ENCODE data around the gene HAUS3. TPM values are rescaled to one million over a fixed set of nuclear protein-coding genes. Genes with fewer than 3 reads are reported as not detected.

The HAUS3 gene
- total RNA-seq, 4 donors from 2014 or later = 16.3 to 22.0 (median 17.3) TPM

- no peak for TF ChIP-seq CTCF (IDR thresholded peaks at IDR 0.05; ENCODE audit: low read depth)
These were observed 14.9 kb upstream of the HAUS3 start for GRCh38 chr4:2256781-2257191.

GRCh38 chr4:2256156-2256731, 14.3 kb upstream of the HAUS3 start:
- no peak for TF ChIP-seq CTCF (IDR thresholded peaks at IDR 0.05; ENCODE audit: low read depth)

DNA sequence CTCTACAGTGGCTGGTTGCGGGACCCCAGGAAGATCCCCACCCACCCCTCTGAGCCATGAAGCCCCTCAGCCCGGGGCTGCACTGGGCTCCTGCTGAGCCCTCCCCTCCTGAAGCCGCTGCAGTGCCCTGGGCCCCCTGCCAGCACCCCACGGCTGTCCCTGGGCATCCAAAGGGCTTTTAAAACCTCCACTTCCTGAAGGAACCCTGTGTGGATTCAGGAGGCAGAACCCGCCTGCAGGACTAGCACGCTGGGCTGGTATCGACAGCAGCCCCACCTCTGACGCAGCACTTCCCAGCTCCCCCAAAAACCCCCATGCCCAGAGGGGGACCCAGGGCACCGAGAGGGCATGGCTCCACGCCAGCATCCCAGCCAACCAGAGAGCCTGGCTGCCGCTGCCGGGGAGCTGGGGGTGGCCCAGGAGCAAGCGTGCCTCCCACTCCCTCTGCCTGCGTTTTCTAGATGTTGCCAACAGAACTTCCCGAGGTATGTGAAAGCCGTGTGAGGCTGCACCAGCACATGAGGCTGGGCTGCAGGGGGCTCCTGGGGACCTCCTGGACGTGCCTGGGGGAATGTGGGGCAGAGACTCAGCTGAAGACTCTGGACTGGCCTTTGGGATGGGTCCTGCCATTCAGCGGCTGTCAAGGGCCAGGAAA, 13.7 kb upstream of the HAUS3 start:
- no peak for TF ChIP-seq CTCF (IDR thresholded peaks at IDR 0.05; ENCODE audit: low read depth)

DNA sequence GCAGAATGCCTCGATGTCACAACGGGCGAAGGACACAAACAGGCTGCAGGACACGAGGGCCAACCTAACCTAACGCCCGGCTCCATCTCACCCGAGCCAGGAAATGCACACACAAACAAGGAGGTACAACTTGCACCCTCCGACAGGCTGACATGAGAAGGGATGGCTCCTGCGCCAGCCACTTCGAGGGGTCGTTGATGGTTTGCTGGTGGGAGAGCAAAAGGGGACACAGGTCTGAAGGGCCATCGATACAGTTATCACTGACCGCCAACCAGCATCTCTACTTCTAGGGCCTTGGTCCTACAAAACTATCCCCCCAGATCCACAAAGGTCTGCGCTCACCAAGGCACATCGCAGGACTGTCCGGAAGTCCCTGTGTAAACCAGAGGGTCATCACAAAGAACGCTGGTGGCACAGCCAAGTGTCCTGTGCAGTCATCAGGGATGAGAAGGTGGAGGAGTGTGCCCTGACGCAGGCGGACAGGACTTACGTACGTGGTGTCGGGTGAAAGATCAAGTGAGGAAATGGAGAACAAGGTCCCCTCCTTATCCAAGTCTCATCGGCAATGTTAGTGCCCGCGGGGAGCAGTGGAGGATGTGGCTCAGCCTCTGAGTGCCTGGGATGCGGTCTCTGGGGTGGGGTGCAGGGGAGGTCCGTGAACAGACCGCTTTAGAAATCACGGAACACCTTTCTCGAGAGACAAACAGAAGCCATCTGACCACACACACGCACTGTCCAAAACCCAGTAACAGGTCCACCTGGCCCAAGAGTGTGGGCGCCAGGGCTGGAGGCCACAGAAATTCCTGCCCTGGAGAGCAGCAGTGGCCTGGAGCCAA, 13.0 kb upstream of the HAUS3 start:
- no peak for TF ChIP-seq CTCF (IDR thresholded peaks at IDR 0.05; ENCODE audit: low read depth)

- TF ChIP-seq CTCF (IDR thresholded peaks at IDR 0.05; ENCODE audit: low read depth) = no peak
These were observed 11.5 kb upstream of the HAUS3 start for GRCh38 chr4:2253160-2254084.

DNA sequence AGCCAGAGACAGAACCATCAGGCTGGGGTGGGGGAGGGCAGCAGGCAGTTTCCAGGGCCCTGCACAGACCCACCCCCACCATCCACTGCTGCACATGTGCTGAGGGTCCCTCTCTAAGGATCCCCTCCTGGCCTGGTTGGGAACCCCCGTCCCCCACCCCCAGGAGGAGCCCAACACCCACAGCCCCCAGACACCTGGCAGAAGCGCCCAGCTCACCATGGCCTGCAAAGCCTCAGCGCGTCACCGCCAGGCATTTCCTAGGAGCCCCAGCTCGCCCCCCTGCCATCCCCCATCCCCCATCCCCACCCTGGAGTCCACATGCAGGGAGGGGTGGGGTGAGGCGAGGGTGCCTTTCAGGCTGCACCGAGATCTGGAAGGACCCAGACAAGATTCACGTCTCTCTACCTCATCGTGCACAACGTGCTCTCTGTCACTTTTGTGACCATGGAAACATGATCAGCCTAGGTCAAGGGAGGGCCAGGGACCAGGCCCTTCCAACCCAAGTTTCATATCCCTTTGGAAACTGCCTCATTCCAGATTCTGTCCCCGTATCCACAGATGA, 10.7 kb upstream of the HAUS3 start:
- TF ChIP-seq CTCF (IDR thresholded peaks at IDR 0.05; ENCODE audit: low read depth) = no peak
